Frontal cortex (tissue), 4 donors: ENCODE measurements around the gene DAGLB. TPM values are rescaled to one million over a fixed set of nuclear protein-coding genes. Genes with fewer than 3 reads are reported as not detected.
"Not testable (repeated sequence)": the region's sequence is repeated elsewhere in the genome, so short reads cannot be mapped to it uniquely, and the experiment has no call there.

Experiments used
- DNase-seq, 2 donors: peaks; one replicate each; pipeline ENCODE4 v3.0.0; 2012; ENCODE audit warnings: low spot score in 2 of 2
- FAIRE-seq: peaks from 2 replicates; lab custom pipeline; 2012; peaks lifted over from hg19 to GRCh38; lab: Jason Lieb, UNC
- total RNA-seq: library from RNA; depleted of rRNA; stranded (reverse); fragments of >200 nt; gene quantifications from one replicate; pipeline ENCODE4 v1.2.3, GENCODE V29; 2014
- donor health status: control.
- donor health status: control.
- donor health status: control.

The DAGLB gene
- total RNA-seq, result 25.7 TPM

- DNase-seq (peak; percentile 78 to 86), FAIRE-seq (no peak)
Observed at GRCh38 chr7:6447581-6448199, at the start of gene DAGLB. Gene DAGLB, minus strand, starts transcription at chr7:6447954. Its CDS starts 112 bp downstream, at chr7:6447842.

- FAIRE-seq, result no peak
- DNase-seq, result no peak
Observed at GRCh38 chr7:6497637-6497905, 49.8 kb upstream of the DAGLB start.

GRCh38 chr7:6496842-6497636 lies 49.3 kb upstream of the DAGLB start:
- FAIRE-seq (no peak), DNase-seq (no peak)

DNA sequence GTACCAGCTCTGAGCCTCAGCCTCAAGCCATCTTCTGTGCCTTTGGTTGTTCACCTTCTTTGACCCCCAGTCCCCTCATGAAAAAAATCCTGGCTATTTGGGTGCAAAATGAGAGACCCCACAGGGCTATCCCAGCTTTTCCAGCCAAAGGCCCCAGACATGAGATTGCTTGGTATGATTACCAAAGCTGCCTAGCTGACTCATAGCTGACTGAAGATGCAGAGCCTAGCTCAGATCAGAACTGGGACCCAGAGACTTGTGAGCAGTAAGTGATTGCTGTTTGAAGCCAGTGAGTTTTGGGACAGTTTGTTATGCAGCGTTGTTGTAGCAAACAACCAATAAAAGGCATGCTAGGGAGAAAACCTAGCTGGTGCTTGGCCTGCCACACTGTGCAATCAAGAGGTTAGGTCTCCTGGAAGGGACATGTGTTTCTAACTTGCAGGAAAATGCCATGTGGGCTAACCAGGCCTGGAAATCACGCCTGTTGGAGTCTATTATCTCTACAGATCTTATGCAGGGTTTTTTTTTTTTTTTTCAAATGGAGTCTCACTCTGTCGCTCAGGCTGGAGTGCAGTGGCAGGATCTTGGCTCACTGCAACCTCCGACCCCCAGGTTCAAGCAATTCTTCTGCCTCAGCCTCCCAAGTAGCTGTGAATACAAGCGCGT lies 48.0 kb upstream of the DAGLB start:
- FAIRE-seq (no peak), DNase-seq (no peak)

- DNase-seq, result no peak
- FAIRE-seq, result no peak
Observed at GRCh38 chr7:6494365-6494764, 46.6 kb upstream of the DAGLB start.

GRCh38 chr7:6491194-6491593 lies 43.4 kb upstream of the DAGLB start:
- DNase-seq (no peak), FAIRE-seq (no peak)

GRCh38 chr7:6489612-6490011 lies 41.9 kb upstream of the DAGLB start:
- no peak for FAIRE-seq
- DNase-seq, result no peak

DNA sequence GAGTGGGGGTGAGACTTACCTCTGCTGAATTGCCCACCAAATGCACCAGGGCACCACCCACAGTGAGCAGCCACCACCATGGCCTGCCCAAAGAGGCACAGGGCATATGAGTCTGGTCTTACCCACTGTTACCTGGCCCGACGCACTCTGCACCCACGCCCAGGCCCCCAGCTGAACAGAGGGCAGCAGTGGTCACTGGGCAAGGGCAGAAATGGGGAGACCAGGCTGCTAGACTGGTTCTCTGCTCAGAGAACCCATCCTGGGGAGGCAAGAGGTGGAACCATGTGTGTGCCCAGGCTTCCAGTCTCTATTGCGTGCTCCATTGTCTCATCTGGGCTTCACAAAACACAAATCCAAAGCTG lies 39.4 kb upstream of the DAGLB start:
- no peak for DNase-seq
- FAIRE-seq, result no peak

- DNase-seq, result no peak
- no peak for FAIRE-seq
Observed at GRCh38 chr7:6486438-6487183, 38.9 kb upstream of the DAGLB start.

GRCh38 chr7:6482743-6483119 lies 35.0 kb upstream of the DAGLB start:
- FAIRE-seq (no peak), DNase-seq (no peak)

DNA sequence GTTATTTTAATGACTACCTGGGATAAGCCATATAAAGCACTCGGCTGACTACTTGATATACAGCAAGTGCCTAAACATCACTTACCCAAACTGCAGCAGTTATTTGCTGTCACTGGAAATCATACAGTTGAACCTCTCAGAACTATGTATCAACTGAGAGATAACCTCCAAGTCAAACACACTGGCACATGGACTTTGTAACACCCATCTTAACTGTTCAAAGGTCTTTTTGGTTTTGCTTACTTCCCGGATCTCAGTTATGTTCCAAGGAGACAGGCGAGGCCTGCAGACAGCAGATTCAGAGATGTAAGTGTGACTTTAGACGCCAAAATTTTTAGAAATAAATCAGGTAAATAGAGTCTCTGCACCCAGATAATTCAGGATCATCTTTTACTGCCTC lies 34.6 kb upstream of the DAGLB start:
- DNase-seq (no peak), FAIRE-seq (no peak)

DNA sequence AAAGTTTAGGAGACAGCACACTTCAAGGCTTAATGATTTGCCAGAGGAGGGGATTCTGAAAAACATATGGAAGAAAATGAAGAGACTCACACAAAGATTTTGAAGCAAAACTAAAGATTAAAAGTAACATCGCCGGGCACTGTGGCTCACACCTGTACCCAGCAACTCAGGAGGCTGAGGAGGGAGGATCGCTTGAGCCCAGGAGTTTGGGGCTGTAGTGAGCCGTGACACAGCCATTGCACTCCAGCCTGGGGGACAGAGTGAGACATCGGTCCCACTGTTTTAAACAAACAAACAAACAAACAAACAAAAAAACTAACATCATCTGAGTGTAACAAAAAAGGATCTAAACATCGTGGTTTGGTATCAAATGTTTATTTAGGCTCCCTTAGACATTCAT lies 33.7 kb upstream of the DAGLB start:
- DNase-seq, result no peak
- no peak for FAIRE-seq

- DNase-seq, result no peak
- FAIRE-seq, result no peak
Observed at GRCh38 chr7:6480323-6480660, 32.5 kb upstream of the DAGLB start.

DNA sequence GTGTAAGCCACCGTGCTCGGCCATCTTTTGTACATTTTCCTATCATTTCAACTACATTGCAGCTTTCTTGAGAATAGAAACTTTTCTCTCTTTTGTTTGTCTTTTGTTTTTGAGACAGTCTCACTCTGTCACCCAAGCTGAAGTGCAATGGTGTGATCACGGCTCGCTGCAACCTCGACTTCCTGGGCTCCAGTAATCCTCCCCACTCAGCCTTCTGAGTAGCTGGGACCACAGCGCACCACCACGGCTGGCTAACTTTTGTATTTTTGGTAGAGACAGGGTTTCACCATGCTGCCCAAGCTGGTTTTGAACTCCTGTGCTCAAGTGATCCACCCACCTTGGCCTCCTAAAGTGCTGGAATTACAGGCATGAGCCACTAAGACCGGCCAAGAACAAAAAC lies 31.3 kb upstream of the DAGLB start:
- no peak for FAIRE-seq
- DNase-seq, result no peak

- FAIRE-seq (no peak), DNase-seq (no peak)
Observed at GRCh38 chr7:6478186-6478585, 30.4 kb upstream of the DAGLB start.

GRCh38 chr7:6477318-6477660 lies 29.5 kb upstream of the DAGLB start:
- FAIRE-seq (no peak), DNase-seq (no peak)

- no peak for DNase-seq
- FAIRE-seq, result no peak
Observed at GRCh38 chr7:6476596-6477317, 29.0 kb upstream of the DAGLB start.

- DNase-seq, result no peak
- no peak for FAIRE-seq
Observed at GRCh38 chr7:6475433-6476186, 27.9 kb upstream of the DAGLB start.

DNA sequence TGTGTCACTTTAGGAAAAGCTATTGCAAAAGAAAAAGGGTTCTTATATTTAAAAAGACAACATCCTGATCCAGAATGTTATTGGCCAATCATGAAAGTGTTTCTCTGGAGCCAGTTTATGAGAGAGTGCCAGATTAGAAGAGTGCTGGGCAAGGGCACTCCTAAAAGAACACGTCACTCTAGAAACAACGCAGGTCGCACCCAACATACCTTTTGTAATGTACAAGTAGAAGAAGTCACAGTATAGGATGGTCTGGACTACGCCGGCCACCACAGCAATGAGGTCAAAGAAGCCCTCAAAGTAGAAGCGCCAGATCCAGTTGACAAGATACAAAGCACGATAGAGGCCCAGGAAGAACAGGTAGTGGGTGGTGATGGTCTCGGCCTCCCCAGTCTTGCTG lies 18.1 kb upstream of the DAGLB start:
- FAIRE-seq (no peak), DNase-seq (no peak)

DNA sequence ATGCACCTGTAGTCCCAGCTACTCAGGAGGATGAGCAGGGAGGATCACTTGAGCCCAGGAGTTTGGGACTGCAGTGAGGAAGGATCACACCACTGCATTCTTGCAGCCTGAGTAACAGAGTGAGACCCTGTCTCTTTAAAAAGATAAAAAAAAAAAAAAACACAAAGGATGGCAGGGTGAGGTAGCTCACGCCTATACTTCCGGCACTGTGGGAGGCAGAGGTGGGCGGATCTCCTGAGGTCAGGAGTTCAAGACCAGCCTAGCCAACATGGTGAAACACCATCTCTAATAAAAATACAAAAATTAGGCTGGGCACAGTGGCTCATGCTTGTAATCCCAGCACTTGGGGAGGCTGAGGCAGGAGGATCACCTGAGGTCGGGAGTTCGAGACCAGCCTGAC lies 15.9 kb upstream of the DAGLB start:
- FAIRE-seq, DNase-seq: not testable (repeated sequence)
